PC-3 (cell line): ENCODE measurements around the gene KYNU. TPM values are rescaled to one million over a fixed set of nuclear protein-coding genes. Genes with fewer than 3 reads are reported as not detected.

ENCODE experiments used
- ATAC-seq: fragments of 200-7000 bp; cut with Tn5 transposase; 2 replicates; pipeline ENCODE4 v1.9.1; 2020; ENCODE audit warnings: mild to moderate bottlenecking, moderate library complexity
- BruUV-seq: library from RNA; stranded (reverse); fragments of 400-500 nt; replicated peaks from 2 replicates; lab custom pipeline; 2021; lab: Mats Ljungman, UMichigan
- CTCF ChIA-PET: fragments of 300-600 bp; sonication (Branson Sonifier 250); formaldehyde crosslinking; loops from one replicate; lab custom pipeline; 2022; ENCODE audit warnings: antibody characterized with exemption; lab: Charles Lee
- POLR2A ChIA-PET: fragments of 300-600 bp; sonication (Branson Sonifier 250); formaldehyde crosslinking; loops from one replicate; lab custom pipeline; 2022; ENCODE audit warnings: antibody characterized with exemption; ENCODE audit not compliant: unreplicated experiment; lab: Charles Lee
- DNase-seq: peaks from one replicate; pipeline ENCODE4 v3.0.0-alpha.2; 2015
- H2AFZ ChIP-seq: fragments of 300-600 bp; sonication (generic); 2 replicates; pipeline ENCODE4 v1.6.0; 2016; ENCODE audit warnings: antibody characterized with exemption, low read length
- H3F3A ChIP-seq: fragments of 300-600 bp; sonication (generic); one replicate; pipeline ENCODE4 v1.6.0; 2017; ENCODE audit warnings: antibody characterized with exemption, low read length, control low read depth, mild to moderate bottlenecking; ENCODE audit not compliant: unreplicated experiment
- H3K27ac ChIP-seq: fragments of 300-600 bp; sonication (generic); 2 replicates; pipeline ENCODE4 v1.5.1; 2016; ENCODE audit warnings: mild to moderate bottlenecking, low read length
- H3K27me3 ChIP-seq: fragments of 300-600 bp; sonication (generic); 2 replicates; pipeline ENCODE4 v1.6.1; 2016; ENCODE audit warnings: low read length, mixed read lengths
- H3K36me3 ChIP-seq: fragments of 300-600 bp; sonication (generic); 2 replicates; pipeline ENCODE4 v1.6.1; 2016; ENCODE audit warnings: low read depth, mixed run types, low read length, mixed read lengths
- H3K4me1 ChIP-seq: fragments of 300-600 bp; sonication (generic); 2 replicates; pipeline ENCODE4 v1.5.1; 2016; ENCODE audit warnings: low read length; ENCODE audit not compliant: insufficient read depth
- H3K4me2 ChIP-seq: fragments of 300-600 bp; sonication (generic); 2 replicates; pipeline ENCODE4 v1.6.0; 2016; ENCODE audit warnings: low read length
- H3K4me3 ChIP-seq: fragments of 300-600 bp; sonication (generic); 2 replicates; pipeline ENCODE4 v1.5.1; 2016; ENCODE audit warnings: mild to moderate bottlenecking, low read length, mixed read lengths
- H3K79me2 ChIP-seq: fragments of 300-600 bp; sonication (generic); 2 replicates; pipeline ENCODE4 v1.6.1; 2017; ENCODE audit warnings: low read length, mixed read lengths
- H3K9ac ChIP-seq: fragments of 300-600 bp; sonication (generic); 2 replicates; pipeline ENCODE4 v1.6.0; 2016; ENCODE audit warnings: mild to moderate bottlenecking, low read length
- H3K9me2 ChIP-seq: fragments of 300-600 bp; sonication (generic); replicated peaks from 2 replicates; pipeline ENCODE4 v1.6.1; 2016; ENCODE audit warnings: mixed run types, low read length, mixed read lengths
- H3K9me3 ChIP-seq: fragments of 300-600 bp; sonication (generic); 2 replicates; pipeline ENCODE4 v1.6.1; 2016; ENCODE audit warnings: low read length, mixed read lengths
- H4K20me1 ChIP-seq: fragments of 300-600 bp; sonication (generic); 2 replicates; pipeline ENCODE4 v1.6.1; 2016; ENCODE audit warnings: low read length, mixed read lengths
- EZH2 ChIP-seq: fragments of 300-600 bp; sonication (generic); IDR thresholded peaks from one replicate; pipeline ENCODE4 v1.6.1; 2017; ENCODE audit warnings: antibody characterized with exemption, mild to moderate bottlenecking, low read length; ENCODE audit not compliant: unreplicated experiment
- EZH2phosphoT487 ChIP-seq: fragments of 300-600 bp; sonication (generic); IDR thresholded peaks from 2 replicates; pipeline ENCODE4 v1.6.1; 2018; ENCODE audit warnings: mild to moderate bottlenecking, antibody characterized with exemption, low read length, borderline replicate concordance
- intact Hi-C: fragments of 100-400 bp; cut with micrococcal nuclease; formaldehyde crosslinking; loops from 2 replicates; pipeline ENCODE4 v1.9.0; 2023
- total RNA-seq: library from RNA; depleted of rRNA; stranded (reverse); fragments of >200 nt; gene quantifications from 2 replicates; pipeline ENCODE4 v1.2.3, GENCODE V29; 2014
- TF ChIP-seq, protein P1 (sequence below): fragments of 300-600 bp; sonication (generic); conservative IDR thresholded peaks from 2 replicates; pipeline ENCODE4 v1.5.1; 2017; ENCODE audit warnings: antibody characterized with exemption, low read depth, mild to moderate bottlenecking, low read length

KYNU gene
- total RNA-seq, 1 experiment from 2014 or later: 2.3 TPM

GRCh38 chr2:143083636-143084035 is 206.2 kb downstream of the KYNU start:
- Histone ChIP-seq H3K27ac (no peak overlapping the region), H4K20me1 (no peaks in the 10 kb centered on the region), H3K9ac (no peak overlapping the region), H3K9me3 (no peaks in the 10 kb centered on the region), H3K79me2 (no peaks in the 10 kb centered on the region), H2AFZ (peak overlapping the region; percentile 43; the same call in 1 of the 2 replicates), H3F3A (no peaks in the 10 kb centered on the region), H3K27me3 (no peaks in the 10 kb centered on the region), H3K9me2 (no peaks in the 10 kb centered on the region), H3K4me3 (peak overlapping the region; percentile 37), H3K36me3 (no peaks in the 10 kb centered on the region), H3K4me1 (no peaks in the 10 kb centered on the region), H3K4me2 (peak overlapping the region; percentile 56)
- CTCF ChIA-PET: no interaction called here
- POLR2A ChIA-PET: no interaction called here
- intact Hi-C loops: no loop called here
- TF ChIP-seq EZH2phosphoT487: no peak
- no peak for TF ChIP-seq EZH2
- TF ChIP-seq, protein P1, sequence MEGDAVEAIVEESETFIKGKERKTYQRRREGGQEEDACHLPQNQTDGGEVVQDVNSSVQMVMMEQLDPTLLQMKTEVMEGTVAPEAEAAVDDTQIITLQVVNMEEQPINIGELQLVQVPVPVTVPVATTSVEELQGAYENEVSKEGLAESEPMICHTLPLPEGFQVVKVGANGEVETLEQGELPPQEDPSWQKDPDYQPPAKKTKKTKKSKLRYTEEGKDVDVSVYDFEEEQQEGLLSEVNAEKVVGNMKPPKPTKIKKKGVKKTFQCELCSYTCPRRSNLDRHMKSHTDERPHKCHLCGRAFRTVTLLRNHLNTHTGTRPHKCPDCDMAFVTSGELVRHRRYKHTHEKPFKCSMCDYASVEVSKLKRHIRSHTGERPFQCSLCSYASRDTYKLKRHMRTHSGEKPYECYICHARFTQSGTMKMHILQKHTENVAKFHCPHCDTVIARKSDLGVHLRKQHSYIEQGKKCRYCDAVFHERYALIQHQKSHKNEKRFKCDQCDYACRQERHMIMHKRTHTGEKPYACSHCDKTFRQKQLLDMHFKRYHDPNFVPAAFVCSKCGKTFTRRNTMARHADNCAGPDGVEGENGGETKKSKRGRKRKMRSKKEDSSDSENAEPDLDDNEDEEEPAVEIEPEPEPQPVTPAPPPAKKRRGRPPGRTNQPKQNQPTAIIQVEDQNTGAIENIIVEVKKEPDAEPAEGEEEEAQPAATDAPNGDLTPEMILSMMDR: no peak
- no TSS peak for BruUV-seq
- ATAC-seq (peak; percentile 73), DNase-seq (peak; percentile 46)

DNA sequence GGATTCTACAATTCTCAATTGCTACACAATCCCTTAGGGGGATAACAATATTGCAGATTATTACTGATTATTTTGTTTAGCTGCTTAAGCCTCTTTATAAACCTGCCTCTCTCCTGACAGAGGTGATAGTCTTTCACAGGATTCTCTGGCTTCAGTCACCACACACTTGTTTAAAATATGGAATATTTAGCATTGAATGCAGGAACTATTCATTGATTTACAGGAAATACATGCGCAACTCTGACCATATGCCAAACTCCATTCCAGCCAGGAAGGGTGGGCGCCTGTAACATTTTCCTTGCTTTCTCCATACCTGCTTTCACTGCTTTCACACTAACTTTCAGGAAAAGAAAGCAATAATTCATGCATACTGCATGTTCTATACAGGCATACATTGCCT is 207.0 kb downstream of the KYNU start:
- Histone ChIP-seq H3K79me2 (no peaks in the 10 kb centered on the region), H3K36me3 (no peaks in the 10 kb centered on the region), H3K27ac (no peak overlapping the region), H2AFZ (no peak overlapping the region), H3K9me2 (no peaks in the 10 kb centered on the region), H3K4me2 (no peak overlapping the region), H3K4me3 (no peak overlapping the region), H3K4me1 (no peaks in the 10 kb centered on the region), H3K9ac (no peak overlapping the region), H3K9me3 (no peaks in the 10 kb centered on the region), H4K20me1 (no peaks in the 10 kb centered on the region), H3K27me3 (no peaks in the 10 kb centered on the region), H3F3A (no peaks in the 10 kb centered on the region)
- no peak for DNase-seq
- TF ChIP-seq EZH2phosphoT487: no peak
- no peak for TF ChIP-seq EZH2
- TF ChIP-seq, protein P1: no peak
- intact Hi-C loops: no loop called here
- CTCF ChIA-PET: no interaction called here
- ATAC-seq: no peak
- POLR2A ChIA-PET: no interaction called here
- BruUV-seq: no TSS peak

- ChIA-PET CTCF (no interaction called here), POLR2A (no interaction called here)
- Histone ChIP-seq H4K20me1 (no peaks in the 10 kb centered on the region), H3K9me3 (no peaks in the 10 kb centered on the region), H3K9me2 (no peaks in the 10 kb centered on the region), H3K4me2 (no peak overlapping the region), H3K36me3 (no peaks in the 10 kb centered on the region), H3K27me3 (no peaks in the 10 kb centered on the region), H3K9ac (no peak overlapping the region), H3K4me3 (no peak overlapping the region), H3K27ac (no peak overlapping the region), H2AFZ (no peak overlapping the region), H3K79me2 (no peaks in the 10 kb centered on the region), H3K4me1 (no peaks in the 10 kb centered on the region), H3F3A (no peaks in the 10 kb centered on the region)
- no TSS peak for BruUV-seq
- intact Hi-C loops: no loop called here
- DNase-seq (no peak), ATAC-seq (no peak)
- no peak for TF ChIP-seq EZH2
These were observed 207.8 kb downstream of the KYNU start for GRCh38 chr2:143085125-143085784.
